Measurements from ENCODE around the gene TANC2.

TANC2 gene

DNA sequence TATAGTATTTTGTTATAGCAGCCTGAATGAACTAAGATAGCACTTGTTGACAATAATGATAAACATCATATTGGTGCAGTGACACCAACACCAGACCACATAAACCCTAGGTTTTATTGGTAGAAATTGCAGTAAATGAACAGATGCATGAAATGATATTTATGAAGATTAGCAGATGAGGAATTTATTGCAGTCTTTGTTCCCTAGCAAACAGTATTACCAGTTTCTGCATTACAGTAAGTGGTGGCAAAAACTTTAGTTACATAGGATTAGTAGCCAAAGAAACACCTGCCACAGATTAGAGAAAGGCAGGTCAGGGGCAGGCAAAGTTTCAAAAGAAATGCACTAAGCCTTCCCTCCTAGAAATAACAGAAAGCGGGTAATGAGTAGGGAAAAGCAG, 17.7 kb upstream of the TANC2 start:
- Histone ChIP-seq H3K36me3 (no peaks in the 10 kb centered on the region), H3K27ac (no peak overlapping the region), H3K4me3 (ENCODE audit: low read depth, low read length) (no peak overlapping the region), H3K9me3 (ENCODE audit: severe bottlenecking) (no peaks in the 10 kb centered on the region), H3K27me3 (ENCODE audit: insufficient read depth, low read depth, severe bottlenecking) (no peaks in the 10 kb centered on the region)
- DNase-seq = no peak
- TF ChIP-seq, protein P1, sequence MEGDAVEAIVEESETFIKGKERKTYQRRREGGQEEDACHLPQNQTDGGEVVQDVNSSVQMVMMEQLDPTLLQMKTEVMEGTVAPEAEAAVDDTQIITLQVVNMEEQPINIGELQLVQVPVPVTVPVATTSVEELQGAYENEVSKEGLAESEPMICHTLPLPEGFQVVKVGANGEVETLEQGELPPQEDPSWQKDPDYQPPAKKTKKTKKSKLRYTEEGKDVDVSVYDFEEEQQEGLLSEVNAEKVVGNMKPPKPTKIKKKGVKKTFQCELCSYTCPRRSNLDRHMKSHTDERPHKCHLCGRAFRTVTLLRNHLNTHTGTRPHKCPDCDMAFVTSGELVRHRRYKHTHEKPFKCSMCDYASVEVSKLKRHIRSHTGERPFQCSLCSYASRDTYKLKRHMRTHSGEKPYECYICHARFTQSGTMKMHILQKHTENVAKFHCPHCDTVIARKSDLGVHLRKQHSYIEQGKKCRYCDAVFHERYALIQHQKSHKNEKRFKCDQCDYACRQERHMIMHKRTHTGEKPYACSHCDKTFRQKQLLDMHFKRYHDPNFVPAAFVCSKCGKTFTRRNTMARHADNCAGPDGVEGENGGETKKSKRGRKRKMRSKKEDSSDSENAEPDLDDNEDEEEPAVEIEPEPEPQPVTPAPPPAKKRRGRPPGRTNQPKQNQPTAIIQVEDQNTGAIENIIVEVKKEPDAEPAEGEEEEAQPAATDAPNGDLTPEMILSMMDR (IDR thresholded peaks at IDR 0.05; ENCODE audit: low read depth, low read length) = no peak

DNA sequence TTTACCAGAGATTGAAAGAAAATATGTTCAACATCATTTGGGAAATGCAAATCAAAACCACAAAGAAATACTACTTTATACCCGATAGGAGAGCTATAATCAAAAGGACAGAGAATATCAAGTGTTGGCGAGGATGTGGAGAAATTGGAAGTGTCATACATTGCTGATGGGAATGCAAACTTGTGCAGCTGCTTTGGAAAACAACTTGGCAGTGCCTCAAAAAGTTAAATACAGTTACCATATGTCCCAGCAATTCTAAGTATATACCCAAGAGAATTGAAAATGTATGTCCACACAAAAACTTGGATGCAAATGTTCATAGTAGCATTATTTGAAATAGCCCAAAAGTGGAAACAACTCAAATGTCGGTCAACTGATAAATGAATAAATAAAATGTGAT, 17.0 kb upstream of the TANC2 start:
- Histone ChIP-seq H3K27ac (no peak overlapping the region), H3K4me3 (ENCODE audit: low read depth, low read length) (no peak overlapping the region), H3K9me3 (ENCODE audit: severe bottlenecking) (no peaks in the 10 kb centered on the region), H3K36me3 (no peaks in the 10 kb centered on the region), H3K27me3 (ENCODE audit: insufficient read depth, low read depth, severe bottlenecking) (no peaks in the 10 kb centered on the region)
- TF ChIP-seq, protein P1 (IDR thresholded peaks at IDR 0.05; ENCODE audit: low read depth, low read length) = no peak
- no peak for DNase-seq

DNA sequence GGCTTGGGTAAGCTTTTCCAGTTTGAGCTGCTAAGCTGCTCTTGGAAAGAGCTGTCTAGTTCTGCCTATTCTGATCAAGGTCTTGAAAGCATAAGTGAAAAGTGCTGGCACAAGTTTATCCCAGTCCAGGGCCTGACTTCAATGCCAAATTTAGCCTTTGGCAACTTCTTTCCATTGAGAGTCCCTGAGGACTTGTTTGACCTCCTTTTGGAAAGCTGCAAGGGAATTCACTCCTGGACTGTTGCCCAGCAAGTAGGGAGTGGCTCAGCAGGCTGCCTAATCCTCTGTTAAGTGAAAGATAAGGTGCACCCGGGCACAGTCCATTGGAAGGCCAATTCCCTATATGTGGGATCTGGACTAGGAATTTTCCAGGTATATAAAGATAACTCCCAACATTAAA, 16.0 kb upstream of the TANC2 start:
- no peak overlapping the region for H3K27ac ChIP-seq
- H3K9me3 ChIP-seq (ENCODE audit: severe bottlenecking) = no peaks in the 10 kb centered on the region
- H3K27me3 ChIP-seq (ENCODE audit: insufficient read depth, low read depth, severe bottlenecking) = no peaks in the 10 kb centered on the region
- TF ChIP-seq, protein P1 (IDR thresholded peaks at IDR 0.05; ENCODE audit: low read depth, low read length) = no peak
- no peak for DNase-seq
- no peaks in the 10 kb centered on the region for H3K36me3 ChIP-seq
- no peak overlapping the region for H3K4me3 ChIP-seq (ENCODE audit: low read depth, low read length)

DNA sequence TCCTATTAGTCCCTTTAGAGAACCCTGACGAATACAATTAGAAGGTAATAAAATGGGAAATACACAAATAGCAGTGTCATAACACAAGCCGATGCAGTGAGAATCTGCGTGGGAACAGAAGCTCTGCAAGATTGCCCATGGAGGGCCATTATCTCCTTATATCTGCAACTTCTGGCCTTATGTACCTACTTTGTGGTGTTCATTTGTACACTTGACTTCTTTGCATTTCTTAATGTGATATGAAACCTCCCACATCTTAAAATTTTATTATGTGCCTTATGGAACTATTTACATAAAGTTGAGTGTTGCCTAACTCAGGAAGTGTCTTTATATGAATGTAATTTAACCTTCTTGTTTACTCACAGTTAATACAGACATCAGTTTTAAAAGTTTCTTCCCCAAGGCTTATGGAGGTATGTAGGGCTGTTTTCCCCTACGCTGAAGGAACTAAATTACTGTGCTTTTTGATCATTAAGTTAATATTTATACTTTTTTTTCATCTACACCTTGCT, 10.1 kb upstream of the TANC2 start:
- H3K9me3 ChIP-seq (ENCODE audit: severe bottlenecking) = no peaks in the 10 kb centered on the region
- H3K27ac ChIP-seq = no peak overlapping the region
- no peak overlapping the region for H3K4me3 ChIP-seq (ENCODE audit: low read depth, low read length)
- H3K36me3 ChIP-seq = no peaks in the 10 kb centered on the region
- no peaks in the 10 kb centered on the region for H3K27me3 ChIP-seq (ENCODE audit: insufficient read depth, low read depth, severe bottlenecking)
- no peak for DNase-seq
- TF ChIP-seq, protein P1 (IDR thresholded peaks at IDR 0.05; ENCODE audit: low read depth, low read length) = no peak

DNA sequence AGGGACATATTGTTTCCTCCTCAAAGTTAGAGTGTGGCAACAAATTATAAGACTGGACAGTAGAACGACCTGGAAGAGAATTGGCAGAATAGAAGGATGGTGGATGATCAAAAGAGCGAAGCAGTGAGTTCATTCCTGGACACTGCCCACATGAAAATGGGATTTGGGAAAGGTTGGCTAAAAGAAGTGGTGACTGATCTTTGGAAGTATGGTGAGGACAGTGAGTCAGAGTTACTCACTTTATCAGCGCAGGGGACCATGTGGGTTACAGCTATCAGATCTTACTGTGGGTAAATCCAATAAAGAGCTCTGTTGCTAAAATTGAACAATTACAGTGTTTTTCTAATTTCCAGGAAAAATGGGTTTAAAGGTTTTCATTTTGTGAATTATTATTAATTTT, 2.7 kb upstream of the TANC2 start:
- H3K27ac ChIP-seq = no peak overlapping the region
- TF ChIP-seq, protein P1 (IDR thresholded peaks at IDR 0.05; ENCODE audit: low read depth, low read length) = no peak
- H3K9me3 ChIP-seq (ENCODE audit: severe bottlenecking) = no peaks in the 10 kb centered on the region
- H3K36me3 ChIP-seq = no peaks in the 10 kb centered on the region
- no peaks in the 10 kb centered on the region for H3K27me3 ChIP-seq (ENCODE audit: insufficient read depth, low read depth, severe bottlenecking)
- DNase-seq = no peak
- H3K4me3 ChIP-seq (ENCODE audit: low read depth, low read length) = no peak overlapping the region

DNA sequence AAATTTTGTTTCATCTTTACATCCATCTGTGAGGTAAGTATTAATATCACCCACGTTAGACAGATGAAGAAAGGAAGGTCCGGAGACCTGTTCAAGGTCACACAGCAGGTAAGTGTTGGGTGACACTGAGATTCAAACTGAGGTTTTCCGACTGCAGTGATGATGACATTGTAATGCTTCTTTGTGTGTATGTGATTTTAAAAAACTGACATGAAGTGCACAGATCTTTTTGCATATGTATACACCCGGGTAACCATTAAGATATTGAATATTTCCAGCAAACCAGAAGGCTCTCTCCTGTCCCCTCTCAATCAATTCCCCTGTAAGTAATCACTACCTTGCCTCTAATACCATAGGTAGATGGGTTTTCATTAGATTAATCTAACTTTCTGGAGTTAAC, 1.5 kb upstream of the TANC2 start:
- Histone ChIP-seq H3K27me3 (ENCODE audit: insufficient read depth, low read depth, severe bottlenecking) (no peaks in the 10 kb centered on the region), H3K36me3 (no peaks in the 10 kb centered on the region), H3K4me3 (ENCODE audit: low read depth, low read length) (no peak overlapping the region), H3K9me3 (ENCODE audit: severe bottlenecking) (no peaks in the 10 kb centered on the region), H3K27ac (no peak overlapping the region)
- DNase-seq = no peak
- TF ChIP-seq, protein P1 (IDR thresholded peaks at IDR 0.05; ENCODE audit: low read depth, low read length) = no peak
